ENCODE results near the gene CYP11A1. TPM values are rescaled to one million over a fixed set of nuclear protein-coding genes. Genes with fewer than 3 reads are reported as not detected.
A peak's percentile ranks its signal among the peaks of the same experiment; 100 is the strongest.

Gene CYP11A1
- total RNA-seq, 3 donors from 2014 or later: 0.52 to 0.82 (median 0.60) TPM

DNA sequence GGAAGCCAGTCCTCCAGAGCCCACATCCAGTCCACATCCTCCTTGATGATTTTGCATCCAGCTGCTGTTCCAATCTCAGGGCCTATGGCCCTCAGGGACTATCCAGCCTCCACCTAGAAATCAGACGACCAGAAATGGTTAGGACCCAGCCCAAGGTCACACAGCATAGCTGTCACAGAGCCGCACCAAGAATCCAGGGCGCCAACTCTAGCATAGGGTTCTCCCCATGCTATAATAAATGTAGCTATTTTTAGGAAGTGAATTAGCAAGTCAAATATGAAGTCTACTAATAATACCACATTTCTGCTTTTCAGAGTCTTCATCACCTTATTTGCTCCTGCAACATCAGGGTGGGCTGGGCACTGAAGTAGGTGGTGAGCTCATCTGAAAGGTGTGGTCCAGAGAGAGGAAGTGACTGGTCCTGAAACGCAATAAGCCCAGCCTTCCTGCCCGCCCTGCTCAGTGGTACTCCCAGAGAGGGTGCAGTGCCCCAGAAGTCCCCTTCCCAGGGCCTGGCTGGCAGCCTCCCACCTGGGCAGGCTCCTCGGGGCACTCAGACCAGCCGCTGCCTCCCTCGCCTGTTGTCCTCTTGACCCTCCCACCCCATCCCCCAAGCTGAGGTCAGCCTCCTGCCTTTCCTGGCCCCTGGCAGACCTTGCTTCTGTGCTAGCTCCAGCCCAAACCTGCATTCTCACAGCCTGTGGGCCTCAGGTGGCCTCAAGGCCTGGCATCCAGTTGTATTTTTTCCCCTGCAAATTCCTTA lies 17.6 kb upstream of the CYP11A1 start:
- intact Hi-C loops (cut with DNase I, micrococcal nuclease): loop anchor here (5.0 to 10.0 kb wide), 2 partner anchors 52 to 240 kb away; no protein-coding TSS in a partner anchor

DNA sequence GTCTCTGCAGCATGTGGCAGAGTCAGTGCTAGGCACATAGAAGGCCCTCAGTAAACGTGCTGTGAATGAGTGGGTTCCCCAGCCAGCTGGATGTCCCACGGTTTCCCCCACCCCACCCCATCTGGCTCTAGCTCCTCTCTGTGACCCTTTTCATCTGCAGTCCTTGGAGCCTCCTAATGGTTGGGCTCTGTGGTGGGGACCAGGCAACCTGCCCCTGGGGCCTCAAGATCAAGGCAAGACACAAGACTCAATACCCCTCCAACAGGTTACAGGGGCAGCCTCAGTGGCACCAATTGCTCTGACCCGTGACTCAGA lies 17.1 kb upstream of the CYP11A1 start:
- ATAC-seq: no peak
- no peak overlapping the region for H3K4me3 ChIP-seq
- TF ChIP-seq, protein P1, sequence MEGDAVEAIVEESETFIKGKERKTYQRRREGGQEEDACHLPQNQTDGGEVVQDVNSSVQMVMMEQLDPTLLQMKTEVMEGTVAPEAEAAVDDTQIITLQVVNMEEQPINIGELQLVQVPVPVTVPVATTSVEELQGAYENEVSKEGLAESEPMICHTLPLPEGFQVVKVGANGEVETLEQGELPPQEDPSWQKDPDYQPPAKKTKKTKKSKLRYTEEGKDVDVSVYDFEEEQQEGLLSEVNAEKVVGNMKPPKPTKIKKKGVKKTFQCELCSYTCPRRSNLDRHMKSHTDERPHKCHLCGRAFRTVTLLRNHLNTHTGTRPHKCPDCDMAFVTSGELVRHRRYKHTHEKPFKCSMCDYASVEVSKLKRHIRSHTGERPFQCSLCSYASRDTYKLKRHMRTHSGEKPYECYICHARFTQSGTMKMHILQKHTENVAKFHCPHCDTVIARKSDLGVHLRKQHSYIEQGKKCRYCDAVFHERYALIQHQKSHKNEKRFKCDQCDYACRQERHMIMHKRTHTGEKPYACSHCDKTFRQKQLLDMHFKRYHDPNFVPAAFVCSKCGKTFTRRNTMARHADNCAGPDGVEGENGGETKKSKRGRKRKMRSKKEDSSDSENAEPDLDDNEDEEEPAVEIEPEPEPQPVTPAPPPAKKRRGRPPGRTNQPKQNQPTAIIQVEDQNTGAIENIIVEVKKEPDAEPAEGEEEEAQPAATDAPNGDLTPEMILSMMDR (IDR thresholded peaks at IDR 0.05): no peak
- peaks cover 3% of the 10 kb centered on the region for H3K4me1 ChIP-seq (ENCODE audit: low read depth)
- peak in 1 of 3 donors; percentile 34 for DNase-seq
- H3K36me3 ChIP-seq (ENCODE audit: low read depth): no peaks in the 10 kb centered on the region
- intact Hi-C loops (cut with DNase I, micrococcal nuclease): loop anchor here (5.0 to 10.0 kb wide), 2 partner anchors 53 to 240 kb away; no protein-coding TSS in a partner anchor
- H3K9me3 ChIP-seq: no peaks in the 10 kb centered on the region

More for the DNA sequence above, 17.6 kb upstream of the CYP11A1 start:
- ATAC-seq (peak; percentile 68), DNase-seq (peak; percentile 26 to 81 (median 38))
- TF ChIP-seq, protein P1 (IDR thresholded peaks at IDR 0.05): no peak
- Histone ChIP-seq H3K36me3 (ENCODE audit: low read depth) (no peaks in the 10 kb centered on the region), H3K9me3 (no peaks in the 10 kb centered on the region), H3K4me3 (no peak overlapping the region), H3K4me1 (ENCODE audit: low read depth) (peaks cover 3% of the 10 kb centered on the region)

DNA sequence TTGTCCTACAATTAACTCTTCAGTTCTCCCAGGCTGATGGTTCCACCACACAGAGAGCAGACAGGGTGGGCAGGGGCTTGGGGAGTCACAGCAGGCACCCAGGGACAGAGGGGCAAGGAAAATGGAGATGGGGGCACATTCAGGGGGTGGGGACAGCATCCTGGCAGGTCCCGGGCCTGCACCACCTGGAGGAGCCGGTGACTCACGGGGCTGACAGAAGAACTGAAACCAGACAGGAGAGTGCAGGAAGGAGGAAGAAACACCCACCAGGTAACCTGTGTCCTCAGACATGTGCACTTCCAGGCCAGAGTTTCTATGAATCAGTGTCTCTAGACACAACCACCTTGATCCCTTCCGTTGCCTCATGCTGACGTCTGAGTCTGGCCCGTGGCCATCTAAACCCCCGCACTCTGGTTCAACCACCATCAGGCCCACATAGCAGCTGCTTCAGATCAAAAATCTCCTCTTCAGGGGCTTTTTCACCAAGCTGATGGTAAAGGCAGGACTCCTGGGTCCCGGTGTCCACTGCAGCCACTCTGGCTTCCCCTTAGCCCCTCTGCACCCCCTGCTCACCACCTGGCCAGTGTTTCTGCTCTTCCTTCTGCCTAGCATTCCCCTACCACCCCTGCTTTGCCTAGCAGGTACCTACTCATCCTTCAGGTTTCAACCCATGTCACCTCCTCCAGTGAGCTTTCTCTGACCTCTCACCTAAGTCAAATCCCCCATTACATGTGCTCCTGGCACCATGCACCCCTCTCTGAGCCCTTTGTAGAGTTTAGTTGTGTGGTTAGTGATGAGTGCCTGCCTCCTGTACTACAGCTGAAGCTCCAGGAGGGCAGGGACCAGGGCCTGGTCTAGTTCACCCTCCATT lies 16.5 kb upstream of the CYP11A1 start:
- intact Hi-C loops (cut with DNase I, micrococcal nuclease): loop anchor here (2.0 to 10.0 kb wide), 3 partner anchors 53 to 241 kb away; no protein-coding TSS in a partner anchor
- Histone ChIP-seq H3K9me3 (no peaks in the 10 kb centered on the region), H3K4me3 (no peak overlapping the region), H3K4me1 (ENCODE audit: low read depth) (peaks cover 5% of the 10 kb centered on the region), H3K36me3 (ENCODE audit: low read depth) (no peaks in the 10 kb centered on the region)
- TF ChIP-seq, protein P1 (IDR thresholded peaks at IDR 0.05): no peak
- ATAC-seq: peak; percentile 40
- peak in 2 of 3 donors; percentile 27 to 66 for DNase-seq

DNA sequence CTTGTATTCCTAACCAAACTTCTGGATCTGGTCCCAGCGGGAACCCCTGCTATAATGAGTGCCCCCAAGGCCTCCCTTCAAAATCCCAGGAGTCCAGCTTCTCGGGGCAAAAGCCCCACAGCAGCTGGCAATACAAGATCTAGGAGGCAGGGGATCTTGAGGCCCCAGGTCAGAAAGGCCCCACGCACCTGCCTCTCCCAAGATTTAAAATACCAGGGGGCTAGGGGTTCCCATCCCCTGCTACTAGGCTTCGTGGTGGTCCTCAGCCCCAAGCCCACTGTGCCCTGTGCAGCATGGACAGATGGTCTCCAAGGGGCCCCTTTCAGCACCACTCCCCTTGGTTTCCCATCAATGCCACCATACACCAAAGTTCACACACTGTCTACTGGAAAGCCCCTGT lies 15.8 kb upstream of the CYP11A1 start:
- Histone ChIP-seq H3K4me3 (no peak overlapping the region), H3K4me1 (ENCODE audit: low read depth) (peaks cover 5% of the 10 kb centered on the region), H3K36me3 (ENCODE audit: low read depth) (no peaks in the 10 kb centered on the region), H3K9me3 (no peaks in the 10 kb centered on the region)
- intact Hi-C loops (cut with DNase I, micrococcal nuclease): loop anchor here (2.0 to 10.0 kb wide), 3 partner anchors 54 to 242 kb away; no protein-coding TSS in a partner anchor
- DNase-seq (peak in 2 of 3 donors; percentile 13 to 31), ATAC-seq (no peak)
- TF ChIP-seq, protein P1 (IDR thresholded peaks at IDR 0.05): no peak

- Histone ChIP-seq H3K4me3 (no peak overlapping the region), H3K36me3 (ENCODE audit: low read depth) (no peaks in the 10 kb centered on the region), H3K9me3 (no peaks in the 10 kb centered on the region), H3K4me1 (ENCODE audit: low read depth) (peaks cover 5% of the 10 kb centered on the region)
- TF ChIP-seq, protein P1 (IDR thresholded peaks at IDR 0.05): peak; percentile 87
- ATAC-seq (peak; percentile 88), DNase-seq (peak; percentile 88 to 89 (median 88))
- intact Hi-C loops (cut with DNase I, micrococcal nuclease): loop anchor here (2.0 to 10.0 kb wide), 3 partner anchors 55 to 243 kb away; no protein-coding TSS in a partner anchor
Measured at GRCh38 chr15:74382004-74382816, 14.8 kb upstream of the CYP11A1 start.

Measured in mucosa of descending colon (tissue), 3 donors.